Neural progenitor cell (in vitro differentiated cells): ENCODE results near the gene NF1. TPM values are rescaled to one million over a fixed set of nuclear protein-coding genes. Genes with fewer than 3 reads are reported as not detected.
"Not testable (repeated sequence)": the region's sequence is repeated elsewhere in the genome, so short reads cannot be mapped to it uniquely, and the experiment has no call there.

Source experiments
- DNase-seq: peaks from one replicate; pipeline ENCODE4 v3.0.0-alpha.2; 2016; ENCODE audit warnings: low spot score
- H2AFZ ChIP-seq: fragments of 200-600 bp; sonication (generic); replicated peaks from 2 replicates; pipeline ENCODE4 v1.6.1; 2016; ENCODE audit warnings: antibody characterized with exemption
- H3F3A ChIP-seq: fragments of 200-600 bp; sonication (generic); 2 replicates; pipeline ENCODE4 v1.6.1; 2016; ENCODE audit warnings: antibody characterized with exemption, low read depth
- H3K27ac ChIP-seq: fragments of 200-600 bp; sonication (generic); 2 replicates; pipeline ENCODE4 v1.5.1; 2016; ENCODE audit warnings: mild to moderate bottlenecking
- H3K27me3 ChIP-seq: fragments of 200-600 bp; sonication (generic); 2 replicates; pipeline ENCODE4 v1.6.1; 2016; ENCODE audit warnings: mild to moderate bottlenecking, moderate library complexity
- H3K36me3 ChIP-seq: fragments of 200-600 bp; sonication (generic); 2 replicates; pipeline ENCODE4 v1.5.1; 2016
- H3K4me1 ChIP-seq: fragments of 200-600 bp; sonication (generic); 2 replicates; pipeline ENCODE4 v1.6.1; 2016; ENCODE audit warnings: mixed run types
- H3K4me2 ChIP-seq: fragments of 200-600 bp; sonication (generic); 2 replicates; pipeline ENCODE4 v1.6.1; 2016
- H3K4me3 ChIP-seq: fragments of 200-600 bp; sonication (generic); 2 replicates; pipeline ENCODE4 v1.5.1; 2016
- H3K79me2 ChIP-seq: fragments of 200-600 bp; sonication (generic); 2 replicates; pipeline ENCODE4 v1.6.1; 2016; ENCODE audit warnings: low read depth
- H3K9ac ChIP-seq: fragments of 200-600 bp; sonication (generic); 2 replicates; pipeline ENCODE4 v1.6.1; 2016
- H3K9me3 ChIP-seq: fragments of 200-600 bp; sonication (generic); 2 replicates; pipeline ENCODE4 v1.5.1; 2016; ENCODE audit warnings: low read depth
- H4K20me1 ChIP-seq: fragments of 200-600 bp; sonication (generic); 2 replicates; pipeline ENCODE4 v1.6.1; 2016; ENCODE audit warnings: low read depth
- H3K27ac Mint-ChIP-seq: 3 replicates; pipeline ENCODE4 v1.8.0; 2021; ENCODE audit warnings: mixed read lengths
- H3K27me3 Mint-ChIP-seq: 2 replicates; pipeline ENCODE4 v1.8.0; 2022; ENCODE audit warnings: low read depth, mild to moderate bottlenecking, inconsistent platforms, moderate library complexity, mixed read lengths; ENCODE audit not compliant: insufficient read depth
- H3K36me3 Mint-ChIP-seq: 3 replicates; pipeline ENCODE4 v1.8.0; 2021; ENCODE audit warnings: mixed read lengths
- H3K4me1 Mint-ChIP-seq: 3 replicates; pipeline ENCODE4 v1.8.0; 2021; ENCODE audit warnings: mixed read lengths
- H3K4me3 Mint-ChIP-seq: 3 replicates; pipeline ENCODE4 v1.8.0; 2021; ENCODE audit warnings: mild to moderate bottlenecking, moderate library complexity, mixed read lengths
- H3K9me3 Mint-ChIP-seq: 3 replicates; pipeline ENCODE4 v1.8.0; 2020; ENCODE audit warnings: mixed read lengths
- EZH2 ChIP-seq: fragments of 200-600 bp; sonication (generic); IDR thresholded peaks from 2 replicates; pipeline ENCODE4 v1.6.1; 2017; ENCODE audit warnings: antibody characterized with exemption, mild to moderate bottlenecking, moderate library complexity
- EZH2phosphoT487 ChIP-seq: fragments of 200-600 bp; sonication (generic); IDR thresholded peaks from 2 replicates; pipeline ENCODE4 v1.6.1; 2017; ENCODE audit warnings: antibody characterized with exemption
- total RNA-seq: library from RNA; depleted of rRNA; stranded (reverse); fragments of >200 nt; gene quantifications from 2 replicates; pipeline ENCODE4 v1.2.3, GENCODE V29; 2015; ENCODE audit warnings: low replicate concordance
- TF ChIP-seq, protein P1 (sequence below): fragments of 200-600 bp; sonication (generic); IDR thresholded peaks from 2 replicates; pipeline ENCODE4 v1.5.1; 2017; ENCODE audit warnings: antibody characterized with exemption, mild to moderate bottlenecking

NF1 gene, protein sequence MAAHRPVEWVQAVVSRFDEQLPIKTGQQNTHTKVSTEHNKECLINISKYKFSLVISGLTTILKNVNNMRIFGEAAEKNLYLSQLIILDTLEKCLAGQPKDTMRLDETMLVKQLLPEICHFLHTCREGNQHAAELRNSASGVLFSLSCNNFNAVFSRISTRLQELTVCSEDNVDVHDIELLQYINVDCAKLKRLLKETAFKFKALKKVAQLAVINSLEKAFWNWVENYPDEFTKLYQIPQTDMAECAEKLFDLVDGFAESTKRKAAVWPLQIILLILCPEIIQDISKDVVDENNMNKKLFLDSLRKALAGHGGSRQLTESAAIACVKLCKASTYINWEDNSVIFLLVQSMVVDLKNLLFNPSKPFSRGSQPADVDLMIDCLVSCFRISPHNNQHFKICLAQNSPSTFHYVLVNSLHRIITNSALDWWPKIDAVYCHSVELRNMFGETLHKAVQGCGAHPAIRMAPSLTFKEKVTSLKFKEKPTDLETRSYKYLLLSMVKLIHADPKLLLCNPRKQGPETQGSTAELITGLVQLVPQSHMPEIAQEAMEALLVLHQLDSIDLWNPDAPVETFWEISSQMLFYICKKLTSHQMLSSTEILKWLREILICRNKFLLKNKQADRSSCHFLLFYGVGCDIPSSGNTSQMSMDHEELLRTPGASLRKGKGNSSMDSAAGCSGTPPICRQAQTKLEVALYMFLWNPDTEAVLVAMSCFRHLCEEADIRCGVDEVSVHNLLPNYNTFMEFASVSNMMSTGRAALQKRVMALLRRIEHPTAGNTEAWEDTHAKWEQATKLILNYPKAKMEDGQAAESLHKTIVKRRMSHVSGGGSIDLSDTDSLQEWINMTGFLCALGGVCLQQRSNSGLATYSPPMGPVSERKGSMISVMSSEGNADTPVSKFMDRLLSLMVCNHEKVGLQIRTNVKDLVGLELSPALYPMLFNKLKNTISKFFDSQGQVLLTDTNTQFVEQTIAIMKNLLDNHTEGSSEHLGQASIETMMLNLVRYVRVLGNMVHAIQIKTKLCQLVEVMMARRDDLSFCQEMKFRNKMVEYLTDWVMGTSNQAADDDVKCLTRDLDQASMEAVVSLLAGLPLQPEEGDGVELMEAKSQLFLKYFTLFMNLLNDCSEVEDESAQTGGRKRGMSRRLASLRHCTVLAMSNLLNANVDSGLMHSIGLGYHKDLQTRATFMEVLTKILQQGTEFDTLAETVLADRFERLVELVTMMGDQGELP (N-terminal part only)
- 51.1 and 54.8 TPM in 2 replicates for total RNA-seq

DNA sequence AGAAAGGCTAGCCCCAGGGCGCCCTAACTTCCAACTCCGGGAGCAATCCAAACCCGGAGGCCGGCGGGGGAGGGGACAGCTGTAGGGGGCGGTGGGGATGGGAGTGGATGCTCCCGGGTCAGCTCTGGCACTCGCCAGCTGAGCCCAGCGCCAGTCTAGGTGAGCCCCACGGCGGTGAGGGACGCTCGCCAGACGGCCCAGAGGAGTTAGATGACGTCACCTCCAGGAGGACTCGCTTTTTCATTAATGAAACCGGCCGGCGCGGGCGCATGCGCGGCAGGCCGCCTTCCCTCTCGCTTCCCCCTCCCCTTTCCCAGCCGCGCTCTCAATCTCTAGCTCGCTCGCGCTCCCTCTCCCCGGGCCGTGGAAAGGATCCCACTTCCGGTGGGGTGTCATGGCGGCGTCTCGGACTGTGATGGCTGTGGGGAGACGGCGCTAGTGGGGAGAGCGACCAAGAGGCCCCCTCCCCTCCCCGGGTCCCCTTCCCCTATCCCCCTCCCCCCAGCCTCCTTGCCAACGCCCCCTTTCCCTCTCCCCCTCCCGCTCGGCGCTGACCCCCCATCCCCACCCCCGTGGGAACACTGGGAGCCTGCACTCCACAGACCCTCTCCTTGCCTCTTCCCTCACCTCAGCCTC, at the start of gene NF1:
Gene NF1, plus strand, starts transcription at position 378 of the 636 bp plus-strand sequence. CDS start 333 bp downstream, outside the sequence.
- Mint-ChIP-seq H3K9me3 (no peaks in the 10 kb centered on the region), H3K4me1 (peaks cover 14% of the 10 kb centered on the region), H3K27ac (peak within 1 kb of the TSS; percentile 92), H3K4me3 (peak within 1 kb of the TSS; percentile 99), H3K36me3 (peaks cover 8% of the 10 kb centered on the region), H3K27me3 (peaks cover 2% of the 10 kb centered on the region)
- peak; percentile 98 for DNase-seq
- Histone ChIP-seq H3K9me3 (no peaks in the 10 kb centered on the region), H3F3A (peaks cover 39% of the 10 kb centered on the region), H3K4me1 (peaks cover 17% of the 10 kb centered on the region), H3K27ac (peak within 1 kb of the TSS; percentile 95), H3K4me2 (peak within 1 kb of the TSS; percentile 97), H3K4me3 (peak within 1 kb of the TSS; percentile 81), H4K20me1 (no peaks in the 10 kb centered on the region), H3K79me2 (peaks cover 44% of the 10 kb centered on the region), H3K9ac (peak within 1 kb of the TSS; percentile 81), H2AFZ (peak within 1 kb of the TSS; percentile 64), H3K27me3 (no peaks in the 10 kb centered on the region), H3K36me3 (no peaks in the 10 kb centered on the region)
- TF ChIP-seq EZH2phosphoT487 (no peak), EZH2 (no peak)
- TF ChIP-seq, protein P1, sequence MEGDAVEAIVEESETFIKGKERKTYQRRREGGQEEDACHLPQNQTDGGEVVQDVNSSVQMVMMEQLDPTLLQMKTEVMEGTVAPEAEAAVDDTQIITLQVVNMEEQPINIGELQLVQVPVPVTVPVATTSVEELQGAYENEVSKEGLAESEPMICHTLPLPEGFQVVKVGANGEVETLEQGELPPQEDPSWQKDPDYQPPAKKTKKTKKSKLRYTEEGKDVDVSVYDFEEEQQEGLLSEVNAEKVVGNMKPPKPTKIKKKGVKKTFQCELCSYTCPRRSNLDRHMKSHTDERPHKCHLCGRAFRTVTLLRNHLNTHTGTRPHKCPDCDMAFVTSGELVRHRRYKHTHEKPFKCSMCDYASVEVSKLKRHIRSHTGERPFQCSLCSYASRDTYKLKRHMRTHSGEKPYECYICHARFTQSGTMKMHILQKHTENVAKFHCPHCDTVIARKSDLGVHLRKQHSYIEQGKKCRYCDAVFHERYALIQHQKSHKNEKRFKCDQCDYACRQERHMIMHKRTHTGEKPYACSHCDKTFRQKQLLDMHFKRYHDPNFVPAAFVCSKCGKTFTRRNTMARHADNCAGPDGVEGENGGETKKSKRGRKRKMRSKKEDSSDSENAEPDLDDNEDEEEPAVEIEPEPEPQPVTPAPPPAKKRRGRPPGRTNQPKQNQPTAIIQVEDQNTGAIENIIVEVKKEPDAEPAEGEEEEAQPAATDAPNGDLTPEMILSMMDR: no peak

DNA sequence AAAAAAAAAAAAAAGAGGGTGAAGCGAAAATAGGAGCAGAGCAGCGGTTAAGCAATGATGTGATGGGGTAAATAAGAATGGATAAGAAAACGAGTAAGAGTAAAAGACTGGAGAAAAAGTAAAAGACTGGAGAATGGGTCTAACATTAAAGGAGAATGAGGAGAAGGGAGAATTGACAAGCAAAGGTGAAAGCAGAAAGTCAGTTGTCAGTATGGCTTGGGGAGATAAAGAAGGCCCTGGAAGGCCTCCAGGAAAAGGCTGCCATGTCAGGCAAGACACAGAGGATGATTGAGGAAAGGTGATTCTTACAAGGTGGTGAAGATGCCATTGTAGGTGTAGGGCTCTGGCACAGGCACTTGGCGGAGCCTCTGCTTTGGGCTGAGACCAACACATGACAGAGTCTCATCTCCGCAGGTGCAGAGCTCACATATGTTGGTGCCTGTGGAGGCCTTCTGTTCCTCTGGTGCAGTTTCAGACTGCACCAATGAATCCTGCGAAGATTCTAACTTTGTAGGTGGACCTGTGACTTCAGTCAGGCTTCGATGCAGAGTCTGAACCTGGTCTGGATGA, 47.8 kb upstream of the NF1 start:
- H3K36me3 Mint-ChIP-seq, H3K36me3 ChIP-seq, H3K4me2 ChIP-seq, H2AFZ ChIP-seq, H3K4me1 ChIP-seq, H3K4me3 ChIP-seq, H3K4me3 Mint-ChIP-seq, H3K4me1 Mint-ChIP-seq, H3K27ac Mint-ChIP-seq, H4K20me1 ChIP-seq, H3K27ac ChIP-seq, H3K79me2 ChIP-seq, DNase-seq, H3K9me3 ChIP-seq, H3K9ac ChIP-seq, H3K27me3 Mint-ChIP-seq, H3K27me3 ChIP-seq, H3F3A ChIP-seq: not testable (repeated sequence)
- H3K9me3 Mint-ChIP-seq: peaks cover 18% of the 10 kb centered on the region

DNA sequence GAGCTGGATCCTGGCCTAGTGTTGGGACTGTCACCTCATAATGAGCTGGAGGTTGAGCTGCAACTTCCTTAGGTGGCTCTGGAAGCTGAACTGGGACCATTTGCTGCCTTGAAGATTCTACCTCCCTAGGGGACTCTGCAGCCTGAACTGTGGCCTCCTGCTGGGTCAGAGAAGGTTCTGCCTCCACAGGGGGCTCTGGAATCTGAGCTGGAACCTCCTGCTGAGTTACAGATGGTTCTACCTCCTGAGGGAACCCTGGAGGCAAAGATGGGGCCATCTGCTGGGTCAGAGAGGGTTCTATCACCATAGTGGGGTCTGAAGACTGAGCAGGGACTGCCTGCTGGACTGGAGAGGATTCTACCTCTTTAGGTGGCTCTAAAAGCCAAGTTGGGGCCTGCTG, 46.6 kb upstream of the NF1 start:
- H3K9me3 Mint-ChIP-seq: peaks cover 18% of the 10 kb centered on the region
- no peaks in the 10 kb centered on the region for H3K36me3 Mint-ChIP-seq
- H3K4me3 Mint-ChIP-seq: no peak overlapping the region
- Histone ChIP-seq H3K4me2 (no peak overlapping the region), H3K27ac (no peak overlapping the region), H4K20me1 (no peaks in the 10 kb centered on the region), H3K9me3 (no peaks in the 10 kb centered on the region), H3K9ac (no peak overlapping the region), H3K4me3 (no peak overlapping the region), H2AFZ (no peak overlapping the region), H3K4me1 (no peaks in the 10 kb centered on the region), H3K36me3 (no peaks in the 10 kb centered on the region), H3K79me2 (no peaks in the 10 kb centered on the region), H3K27me3 (no peaks in the 10 kb centered on the region), H3F3A (no peaks in the 10 kb centered on the region)
- no peak overlapping the region for H3K27ac Mint-ChIP-seq
- peaks cover 2% of the 10 kb centered on the region for H3K4me1 Mint-ChIP-seq
- peaks cover 2% of the 10 kb centered on the region for H3K27me3 Mint-ChIP-seq
- TF ChIP-seq, protein P1: no peak
- no peak for TF ChIP-seq EZH2
- no peak for TF ChIP-seq EZH2phosphoT487
- no peak for DNase-seq
